ENCODE data around the gene GRIP2. TPM values are rescaled to one million over a fixed set of nuclear protein-coding genes. Genes with fewer than 3 reads are reported as not detected.

Gene GRIP2
- total and polyA plus RNA-seq, 9 of the 15 experiments (the other 6 are each of a cell fraction or from before 2014, with no cell fraction given), result 0.01 TPM; not detected in 7

DNA sequence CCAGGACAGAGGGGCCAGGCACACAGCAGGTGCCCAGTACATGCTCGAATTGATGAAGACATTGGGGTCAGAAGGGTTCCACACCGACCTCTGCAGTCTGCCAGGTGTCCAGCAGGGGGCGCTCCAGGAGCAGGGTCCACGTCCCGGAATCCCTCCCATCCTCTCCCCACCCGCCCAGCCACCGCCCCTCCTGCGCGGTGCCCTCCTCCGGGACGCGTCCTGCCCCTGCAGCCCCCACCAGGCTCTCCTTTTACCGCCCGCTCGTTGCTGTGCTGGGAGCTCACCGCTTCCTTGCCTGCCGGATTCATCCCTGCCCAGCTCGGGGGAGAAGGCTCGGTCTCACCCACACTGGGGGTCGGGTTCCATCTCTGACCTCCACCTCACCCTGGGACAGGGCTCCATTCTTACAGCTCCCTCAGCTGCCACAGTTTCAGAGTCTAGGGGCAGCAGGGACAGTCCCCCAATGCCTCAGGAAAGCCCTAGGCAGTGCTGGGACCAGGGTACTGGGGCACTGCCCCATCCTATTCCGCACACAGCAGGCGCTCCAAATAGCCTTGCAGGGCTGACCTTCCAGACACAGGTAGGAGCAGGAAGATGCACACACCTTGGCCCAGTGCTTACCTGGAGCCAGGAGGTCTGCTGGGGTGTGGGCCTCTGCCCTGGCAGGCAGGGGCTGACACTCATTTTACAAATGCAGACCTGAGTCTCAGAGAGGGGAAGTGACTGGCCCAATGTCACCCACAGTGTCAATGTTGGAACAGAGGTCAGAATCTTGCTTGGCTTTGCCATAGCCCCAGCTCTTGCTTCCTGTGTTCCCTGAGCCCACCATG is 31.0 kb downstream of the GRIP2 start (continued):
- TF ChIP-seq REST (IDR thresholded peaks at IDR 0.05; ENCODE audit: borderline replicate concordance) (peak; percentile 59; the same call in 1 of the 2 replicates), REST (CRISPR knock-in tag; IDR thresholded peaks at IDR 0.05; ENCODE audit: low read depth) (no peak), RAD21 (CRISPR knock-in tag; conservative IDR thresholded peaks at IDR 0.05 in 1 of 2, IDR thresholded peaks at IDR 0.05 in 1 of 2) (peak; percentile 55 to 81), SIN3B (IDR thresholded peaks at IDR 0.05; ENCODE audit: low read depth) (no peak), MLX (CRISPR knock-in tag; conservative IDR thresholded peaks at IDR 0.05) (no peak), SPI1 (IDR thresholded peaks at IDR 0.05; ENCODE audit: borderline replicate concordance, low read depth, low read length) (peak; percentile 48; the same call in 1 of the 2 replicates), ZBTB7A (IDR thresholded peaks at IDR 0.05; ENCODE audit: borderline replicate concordance, control insufficient read depth, low read depth, low read length) (peak; percentile 71), CC2D1A (IDR thresholded peaks at IDR 0.05) (peak; percentile 46; the same call in 1 of the 2 replicates), ETV6 (IDR thresholded peaks at IDR 0.05; ENCODE audit: borderline replicate concordance in 1 of 2, low read depth in 2 of 2, low read length in 1 of 2) (no peak), ETV6 (CRISPR knock-in tag; IDR thresholded peaks at IDR 0.05; ENCODE audit: borderline replicate concordance) (no peak), CCNT2 (IDR thresholded peaks at IDR 0.05; ENCODE audit: borderline replicate concordance, extremely low read depth, insufficient read length, low read depth, low read length) (no peak), JUND (IDR thresholded peaks at IDR 0.05; ENCODE audit: borderline replicate concordance, low read depth, low read length) (peak; percentile 32; the same call in 1 of the 2 replicates), JUND (tag; IDR thresholded peaks at IDR 0.05; ENCODE audit: borderline replicate concordance, low read depth, low read length) (no peak), TAF15 (IDR thresholded peaks at IDR 0.05; ENCODE audit: low read depth, low read length) (no peak), ZNF717 (CRISPR knock-in tag; IDR thresholded peaks at IDR 0.05) (no peak), CBX2 (IDR thresholded peaks at IDR 0.05; ENCODE audit: insufficient read depth, low read length, poor library complexity, severe bottlenecking) (no peak), L3MBTL2 (IDR thresholded peaks at IDR 0.05) (no peak), ZNF212 (CRISPR knock-in tag; IDR thresholded peaks at IDR 0.05) (no peak)

Data from K562 (cell line).